AG10803 (cell line): Measurements from ENCODE around the gene CSTF2.
"Not testable (repeated sequence)": the region's sequence is repeated elsewhere in the genome, so short reads cannot be mapped to it uniquely, and the experiment has no call there.

Experiments used
- DNase-seq: peaks from one replicate; pipeline ENCODE4 v3.0.0; 2010; ENCODE audit warnings: low read depth
- H3K4me3 ChIP-seq: 2 replicates; pipeline ENCODE4 v1.5.1; 2011; ENCODE audit warnings: mild to moderate bottlenecking, low read length, control low read depth
- CTCF ChIP-seq: conservative IDR thresholded peaks from 2 replicates; pipeline ENCODE4 v1.5.1; 2011; ENCODE audit warnings: mild to moderate bottlenecking, low read length, control low read depth, inconsistent platforms

The CSTF2 gene

DNA sequence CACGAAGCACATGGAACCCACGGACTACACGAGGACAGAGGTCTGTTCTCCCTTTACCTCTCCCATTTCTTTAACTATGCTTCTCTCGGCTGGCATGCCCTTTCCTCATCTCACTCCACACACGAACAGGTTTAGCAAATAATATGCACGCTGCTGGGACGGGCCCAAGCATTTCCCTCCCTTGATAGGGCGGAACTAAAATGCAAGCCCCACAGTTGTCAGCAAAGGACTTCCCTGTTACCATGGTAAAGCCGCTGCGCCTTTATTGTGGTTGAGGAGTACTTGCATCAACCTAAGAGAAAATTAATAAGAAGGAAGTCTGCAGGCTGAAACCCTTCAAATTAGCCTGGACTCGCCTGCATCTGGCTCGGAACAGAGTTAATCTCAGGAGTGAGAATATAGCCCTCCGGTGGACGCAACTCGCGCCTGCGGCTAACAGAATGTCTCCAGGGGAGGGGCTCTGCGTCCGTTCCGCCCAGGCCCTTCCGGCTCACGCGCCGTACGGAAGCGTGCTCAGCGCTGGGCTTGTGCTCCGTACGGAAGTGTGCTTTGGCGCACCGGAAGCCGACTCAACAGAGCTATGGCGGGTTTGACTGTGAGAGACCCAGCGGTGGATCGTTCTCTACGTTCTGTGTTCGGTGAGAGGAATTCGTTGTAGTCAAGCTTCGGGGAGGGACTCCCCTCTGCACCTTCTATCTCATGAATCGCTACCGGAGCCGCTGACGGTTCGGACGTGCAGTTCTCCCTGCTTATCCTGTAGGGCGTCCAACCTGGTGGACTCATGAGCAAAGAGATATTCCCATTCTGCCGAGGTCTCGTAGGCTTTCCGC lies at the start of gene CSTF2:
CSTF2 (plus strand) TSS at position 555 of the 830 bp plus-strand sequence; CDS start at position 581, 26 bp downstream.
- TF ChIP-seq CTCF, result peak; percentile 18
- DNase-seq, result peak; percentile 76
- peak within 1 kb of the TSS; percentile 78 for H3K4me3 ChIP-seq

DNA sequence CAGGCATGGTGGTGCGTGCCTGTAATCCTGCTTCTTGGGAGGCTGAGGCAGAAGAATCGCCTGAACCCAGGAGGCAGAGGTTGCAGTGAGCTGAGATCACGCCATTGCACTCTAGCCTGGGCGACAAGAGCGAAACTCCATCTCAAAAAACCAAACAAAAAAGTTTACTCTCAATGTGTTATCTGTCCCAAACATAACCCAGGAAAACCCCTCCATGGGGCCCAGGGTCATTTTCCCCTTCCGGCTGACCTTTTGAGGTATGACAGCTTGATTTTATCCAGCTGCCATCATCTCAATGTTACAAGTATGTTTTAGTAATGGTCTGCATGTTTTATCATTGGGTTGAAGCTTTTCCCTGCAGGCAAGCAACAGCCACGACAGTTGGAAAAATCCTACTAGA lies 23.8 kb upstream of the CSTF2 start:
- not testable (repeated sequence) for H3K4me3 ChIP-seq, DNase-seq

- TF ChIP-seq CTCF, result no peak
- no peak for DNase-seq
Observed at GRCh38 chrX:100797359-100797758, 22.8 kb upstream of the CSTF2 start.

GRCh38 chrX:100798484-100799214 lies 21.5 kb upstream of the CSTF2 start:
- H3K4me3 ChIP-seq, result no peak overlapping the region
- DNase-seq, result no peak
- TF ChIP-seq CTCF, result no peak

More at GRCh38 chrX:100797359-100797758, 22.8 kb upstream of the CSTF2 start:
- no peak overlapping the region for H3K4me3 ChIP-seq

GRCh38 chrX:100802843-100803242 lies 17.3 kb upstream of the CSTF2 start:
- H3K4me3 ChIP-seq, result no peak overlapping the region
- DNase-seq, result no peak
- no peak for TF ChIP-seq CTCF

DNA sequence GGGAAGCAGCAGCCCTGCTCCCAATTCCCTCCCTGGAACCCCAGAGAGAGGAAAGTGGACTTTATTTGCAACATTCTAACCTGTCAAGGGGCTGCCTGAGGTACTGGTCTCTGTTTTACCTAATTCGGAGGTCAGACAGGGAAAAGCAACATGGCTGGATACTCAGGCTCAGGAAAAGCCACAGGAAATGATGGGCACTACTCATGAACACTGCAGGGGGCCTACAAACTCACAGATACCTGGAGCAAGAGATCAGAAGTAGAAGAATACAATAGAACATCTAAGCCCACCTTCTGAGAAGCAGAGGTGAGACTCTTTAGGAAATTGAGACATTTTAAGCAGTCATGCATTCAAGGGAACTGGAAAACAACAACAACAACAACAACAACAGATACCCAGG lies 15.4 kb upstream of the CSTF2 start:
- no peak for TF ChIP-seq CTCF
- no peak for DNase-seq
- no peak overlapping the region for H3K4me3 ChIP-seq

DNA sequence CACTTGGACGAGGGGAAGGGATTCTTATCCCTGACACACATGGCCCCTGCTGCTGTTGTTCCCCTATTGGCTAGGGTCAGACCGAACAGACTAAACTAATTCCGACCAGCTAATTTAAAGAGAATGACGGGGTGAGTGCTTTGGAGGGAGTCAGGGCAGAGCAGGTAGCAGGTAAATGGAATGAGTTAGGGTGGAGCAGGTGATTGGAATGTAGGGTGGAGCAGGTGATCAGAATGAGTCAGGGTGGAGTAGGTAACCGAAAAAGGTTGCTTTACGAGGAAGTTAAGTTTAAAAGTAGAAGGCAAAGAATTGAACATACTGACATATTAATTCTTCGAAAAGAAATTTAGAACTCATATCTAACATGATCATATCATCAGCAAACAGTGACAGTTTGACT lies 11.9 kb upstream of the CSTF2 start:
- H3K4me3 ChIP-seq, DNase-seq: not testable (repeated sequence)
